ENCODE data around the gene WDR55.

DNA sequence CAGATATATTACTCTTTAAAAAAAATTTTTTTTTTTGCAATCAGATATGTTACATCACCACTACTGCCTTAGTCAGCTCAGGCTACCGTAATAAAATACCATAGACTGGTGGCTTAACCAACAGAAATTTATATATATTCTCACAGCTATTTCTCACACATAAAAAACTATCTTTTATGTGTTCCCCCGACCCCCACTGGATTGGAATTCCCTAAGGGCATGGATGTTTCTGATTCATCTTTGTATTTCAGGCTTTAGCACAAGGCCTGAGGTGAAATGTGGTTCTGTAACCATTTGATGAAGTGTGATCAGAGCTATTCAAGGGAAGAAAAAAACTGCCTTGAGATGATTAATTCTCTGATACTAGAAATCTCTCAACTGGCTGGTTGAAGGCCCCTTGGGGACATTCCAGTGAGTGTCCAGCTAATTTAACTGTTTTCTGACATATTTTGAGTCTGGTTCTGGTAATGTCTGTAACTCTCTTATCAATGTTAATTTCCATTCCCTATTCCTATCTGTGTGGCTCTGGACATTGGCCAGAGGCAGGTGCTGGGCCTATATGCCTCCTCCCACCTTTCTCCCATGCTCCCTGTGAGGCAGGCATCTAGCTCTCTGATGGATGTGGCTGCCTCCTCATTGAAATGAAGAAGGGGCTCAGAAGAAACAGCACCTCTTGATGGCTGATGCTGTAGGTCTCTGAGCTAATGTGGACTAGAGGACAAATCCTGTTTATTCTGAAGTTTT lies 34.2 kb upstream of the WDR55 start:
- TF ChIP-seq SIN3A (IDR thresholded peaks at IDR 0.05; ENCODE audit: borderline replicate concordance, insufficient read depth, low read length): no peak
- no peak for TF ChIP-seq POLR2AphosphoS5 (IDR thresholded peaks at IDR 0.05; ENCODE audit: low read depth, low read length)
